Activated T-cell treated with anti-CD3 and anti-CD28 coated beads, Interleukin-2, amount 50 U/mL, for 24 hours (primary cell): Measurements from ENCODE around the gene MED16.

Experiments used
- DNase-seq: peaks from one replicate; pipeline ENCODE4 v3.0.0-alpha.2; 2020
- H3K27ac Mint-ChIP-seq: 2 replicates; pipeline ENCODE4 v1.8.0; 2020; ENCODE audit warnings: mild to moderate bottlenecking, mixed read lengths
- H3K27me3 Mint-ChIP-seq: 2 replicates; pipeline ENCODE4 v1.8.0; 2020; ENCODE audit warnings: mixed read lengths
- H3K36me3 Mint-ChIP-seq: 2 replicates; pipeline ENCODE4 v1.8.0; 2020; ENCODE audit warnings: low read depth, mixed read lengths
- H3K4me1 Mint-ChIP-seq: 2 replicates; pipeline ENCODE4 v1.8.0; 2020; ENCODE audit warnings: low read depth, mixed read lengths
- H3K4me3 Mint-ChIP-seq: 2 replicates; pipeline ENCODE4 v1.8.0; 2020; ENCODE audit warnings: mild to moderate bottlenecking, moderate library complexity, mixed read lengths
- H3K9me3 Mint-ChIP-seq: 2 replicates; pipeline ENCODE4 v1.8.0; 2020; ENCODE audit warnings: mixed read lengths

Gene MED16

DNA sequence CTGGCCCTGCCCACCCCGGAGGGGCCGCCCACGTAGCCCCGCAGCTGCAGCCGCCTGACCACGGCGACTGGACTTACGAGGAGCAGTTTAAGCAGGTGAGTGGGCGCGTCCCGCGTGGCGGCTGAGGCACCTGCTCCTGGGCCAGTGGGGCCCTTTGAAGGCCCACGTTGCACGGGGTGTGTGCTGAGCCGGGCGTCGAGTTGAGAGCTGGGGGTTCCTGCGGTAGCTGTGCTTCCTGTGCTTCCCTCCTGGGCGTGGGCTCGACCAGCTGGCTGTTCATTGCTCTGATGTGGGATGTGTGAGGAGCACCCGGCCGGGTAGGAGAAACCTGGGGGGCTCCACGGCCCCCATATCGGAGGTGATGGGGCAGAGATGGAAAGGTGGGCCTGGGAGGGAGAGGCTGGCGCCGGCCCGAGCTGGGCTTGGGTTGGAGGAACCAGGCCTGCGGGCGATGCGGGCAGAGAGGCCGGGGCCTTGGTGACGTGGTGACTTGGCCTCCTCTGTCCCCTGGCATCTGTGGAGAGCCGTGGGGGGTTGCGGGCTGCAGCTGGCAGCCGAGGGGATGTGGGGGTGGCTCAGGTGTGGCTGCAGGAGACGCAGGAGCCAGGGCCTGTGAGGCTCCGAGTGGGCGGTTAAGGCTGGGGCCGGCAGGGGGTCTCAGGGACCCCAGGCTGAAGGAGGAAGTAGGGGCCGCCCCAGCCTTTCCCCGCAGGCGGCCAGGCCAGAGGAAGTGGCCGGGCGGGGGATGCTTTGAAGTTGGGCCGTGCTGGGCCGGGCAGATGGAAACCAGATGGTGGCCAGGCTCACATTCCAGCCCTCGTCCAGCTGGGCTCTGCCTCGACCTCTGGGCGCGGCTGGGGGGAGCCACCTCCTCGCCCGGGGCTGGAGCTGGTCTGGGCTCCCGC, 39.9 kb upstream of the MED16 start:
- Mint-ChIP-seq H3K4me3 (peak overlapping the region; percentile 39), H3K9me3 (no peaks in the 10 kb centered on the region), H3K4me1 (peaks cover 18% of the 10 kb centered on the region), H3K36me3 (peaks cover 5% of the 10 kb centered on the region), H3K27ac (no peak overlapping the region), H3K27me3 (no peaks in the 10 kb centered on the region)
- DNase-seq: peak; percentile 54

DNA sequence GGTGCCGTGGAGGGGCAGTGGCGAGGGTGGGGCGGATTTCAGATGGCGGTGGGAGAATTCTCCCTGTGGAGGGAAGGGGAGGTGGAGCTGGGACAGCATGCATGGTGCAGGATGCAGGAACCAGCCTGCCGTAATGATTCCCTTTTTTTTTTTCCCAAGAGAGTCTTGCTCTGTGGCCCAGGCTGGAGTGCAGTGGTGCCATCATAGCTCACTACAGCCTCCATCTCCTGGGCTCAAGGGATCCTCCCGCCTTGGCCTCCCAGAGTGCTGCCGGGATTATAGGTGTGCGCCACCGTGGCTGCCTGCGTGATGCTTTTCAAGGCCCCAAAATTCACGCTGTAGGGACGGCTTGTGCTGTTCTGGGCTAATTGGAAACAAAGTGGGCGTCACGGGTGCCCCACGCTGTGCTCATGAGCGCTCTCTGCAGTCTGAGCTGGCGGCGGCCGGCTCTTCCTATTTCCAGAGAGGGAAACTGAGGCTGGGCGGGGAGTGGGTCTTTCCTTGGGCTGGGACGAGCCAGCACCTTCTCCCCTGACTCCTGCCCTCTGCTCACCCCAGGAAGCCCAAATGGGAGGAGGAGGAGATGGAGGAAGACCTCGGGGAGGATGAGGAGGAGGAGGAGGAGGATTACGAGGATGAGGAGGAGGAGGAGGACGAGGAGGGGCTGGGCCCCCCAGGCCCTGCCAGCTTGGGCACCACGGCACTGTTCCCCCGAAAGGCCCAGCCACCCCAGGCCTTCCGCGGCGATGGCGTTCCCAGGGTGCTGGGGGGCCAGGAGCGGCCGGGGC, 39.1 kb upstream of the MED16 start:
- Mint-ChIP-seq H3K36me3 (peaks cover 5% of the 10 kb centered on the region), H3K4me3 (no peak overlapping the region), H3K27me3 (no peaks in the 10 kb centered on the region), H3K27ac (no peak overlapping the region), H3K9me3 (no peaks in the 10 kb centered on the region), H3K4me1 (peaks cover 13% of the 10 kb centered on the region)
- no peak for DNase-seq

DNA sequence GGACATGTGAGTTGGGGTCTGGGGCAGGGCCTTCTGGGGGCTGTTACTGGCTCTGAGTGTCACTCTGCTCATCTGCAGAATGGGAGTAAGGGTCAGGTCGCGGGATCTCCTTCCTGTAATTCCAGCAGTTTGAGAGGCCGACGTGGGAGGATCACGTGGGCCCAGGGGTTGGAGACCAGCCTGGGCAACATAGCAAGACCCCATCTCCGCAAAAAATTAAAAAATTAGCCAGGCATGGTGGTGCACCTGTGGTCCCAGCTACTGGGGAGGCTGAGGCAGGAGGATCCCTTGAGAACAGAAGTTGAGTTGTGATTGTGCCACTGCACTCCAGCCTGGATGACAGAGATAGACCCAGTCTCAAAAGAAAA, 36.9 kb upstream of the MED16 start:
- Mint-ChIP-seq H3K36me3 (peaks cover 5% of the 10 kb centered on the region), H3K4me3 (no peak overlapping the region), H3K4me1 (peaks cover 13% of the 10 kb centered on the region), H3K27ac (no peak overlapping the region), H3K9me3 (no peaks in the 10 kb centered on the region), H3K27me3 (no peaks in the 10 kb centered on the region)
- DNase-seq: no peak

DNA sequence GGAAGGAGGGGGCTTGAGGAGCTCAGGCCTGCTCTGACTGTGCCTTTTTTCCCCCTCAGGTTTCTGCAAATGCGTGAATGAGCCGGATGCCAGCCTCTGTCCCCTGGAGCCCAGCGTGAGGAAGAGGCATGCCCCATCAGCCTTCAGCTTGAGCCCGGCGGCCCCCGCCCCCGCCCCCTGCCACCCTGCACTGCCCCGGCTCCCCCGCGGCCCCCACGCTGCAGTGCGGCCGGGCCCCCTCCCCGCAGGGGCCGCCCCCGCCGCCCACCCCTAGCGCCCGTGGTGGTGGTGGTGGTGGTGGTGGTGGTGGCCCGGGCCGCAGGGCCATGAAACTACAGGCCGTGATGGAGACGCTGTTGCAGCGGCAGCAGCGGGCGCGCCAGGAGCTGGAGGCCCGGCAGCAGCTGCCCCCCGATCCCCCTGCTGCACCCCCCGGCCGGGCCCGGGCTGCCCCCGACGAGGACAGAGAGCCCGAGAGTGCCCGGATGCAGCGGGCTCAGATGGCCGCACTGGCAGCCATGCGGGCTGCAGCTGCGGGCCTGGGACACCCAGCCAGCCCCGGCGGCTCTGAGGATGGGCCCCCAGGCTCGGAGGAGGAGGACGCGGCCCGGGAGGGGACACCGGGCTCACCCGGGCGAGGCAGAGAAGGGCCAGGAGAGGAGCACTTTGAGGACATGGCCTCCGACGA, 36.4 kb upstream of the MED16 start:
- H3K9me3 Mint-ChIP-seq: no peaks in the 10 kb centered on the region
- no peak overlapping the region for H3K27ac Mint-ChIP-seq
- no peaks in the 10 kb centered on the region for H3K27me3 Mint-ChIP-seq
- peaks cover 5% of the 10 kb centered on the region for H3K36me3 Mint-ChIP-seq
- no peak for DNase-seq
- peaks cover 14% of the 10 kb centered on the region for H3K4me1 Mint-ChIP-seq
- no peak overlapping the region for H3K4me3 Mint-ChIP-seq

DNA sequence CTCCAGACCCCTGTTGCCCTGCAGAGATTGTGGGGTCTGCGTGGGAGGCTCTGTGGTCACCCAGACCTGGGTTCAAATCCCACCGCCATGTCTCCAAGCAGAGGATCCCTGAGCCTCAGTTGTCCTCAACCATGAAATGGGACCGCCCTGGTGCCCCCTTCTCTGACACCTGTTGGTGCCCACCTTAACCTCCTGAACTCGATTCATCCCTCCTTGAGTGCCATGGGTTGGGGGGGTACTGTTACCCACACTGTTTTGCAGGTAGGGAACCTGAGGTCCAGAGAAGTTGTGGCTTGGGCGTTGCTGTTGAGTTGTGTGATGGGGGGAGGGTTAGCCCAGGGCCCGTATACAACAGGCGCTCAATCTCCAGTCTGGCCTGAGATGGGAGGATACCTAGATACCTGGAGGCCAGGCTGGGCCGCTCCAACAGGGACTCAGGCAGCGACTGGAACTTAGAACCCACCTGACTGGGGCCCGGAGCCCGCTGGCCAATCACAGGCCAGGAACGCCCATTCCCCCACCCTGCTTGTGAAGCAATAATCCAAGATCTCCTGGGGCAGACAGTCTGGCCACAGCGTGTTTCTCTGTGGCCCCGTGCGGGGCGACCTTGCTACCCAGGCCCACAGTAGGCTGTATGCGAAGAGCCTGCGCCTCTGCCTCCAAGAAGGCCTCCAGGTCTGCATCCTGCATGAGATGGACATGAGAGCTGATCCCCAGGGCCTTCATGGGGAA, 35.6 kb upstream of the MED16 start:
- H3K4me1 Mint-ChIP-seq: peaks cover 16% of the 10 kb centered on the region

DNA sequence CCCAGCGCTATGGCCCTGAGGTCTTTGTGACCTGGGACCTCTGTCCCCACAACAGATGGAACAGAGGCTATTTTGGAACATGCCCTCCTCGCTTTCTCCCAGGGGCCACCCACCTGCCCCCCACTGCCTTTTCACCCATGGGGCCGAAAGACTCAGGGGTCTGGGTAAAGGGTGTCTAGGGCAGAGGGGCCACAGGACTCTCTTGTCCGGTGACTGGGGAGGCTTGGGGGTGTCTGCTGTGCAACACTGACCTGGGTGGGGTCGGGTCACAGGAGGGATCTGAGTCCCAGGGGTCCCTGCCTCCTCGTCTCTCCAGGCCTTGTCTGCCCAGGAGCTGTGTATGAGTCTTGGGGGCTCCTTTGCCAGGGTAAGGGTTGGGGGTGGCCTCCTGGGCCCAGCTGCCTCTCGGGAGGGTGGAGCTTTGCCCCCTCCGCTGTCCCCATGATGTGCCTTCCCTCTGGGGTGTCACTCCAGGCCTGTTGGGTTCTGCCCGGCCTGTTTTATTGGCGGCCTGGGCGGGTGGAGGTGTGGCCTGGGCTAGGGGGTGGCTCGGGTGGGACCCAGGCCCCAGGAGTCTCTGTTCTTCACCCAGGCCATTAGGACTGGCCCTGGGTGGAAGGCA, 34.9 kb upstream of the MED16 start:
- H3K27ac Mint-ChIP-seq: no peak overlapping the region
- no peak for DNase-seq
- H3K4me1 Mint-ChIP-seq: peaks cover 14% of the 10 kb centered on the region
- H3K9me3 Mint-ChIP-seq: no peaks in the 10 kb centered on the region
- peaks cover 5% of the 10 kb centered on the region for H3K36me3 Mint-ChIP-seq
- H3K4me3 Mint-ChIP-seq: peak overlapping the region; percentile 12
- no peaks in the 10 kb centered on the region for H3K27me3 Mint-ChIP-seq

More for the DNA sequence above, 35.6 kb upstream of the MED16 start:
- DNase-seq: no peak
- Mint-ChIP-seq H3K36me3 (peaks cover 5% of the 10 kb centered on the region), H3K9me3 (no peaks in the 10 kb centered on the region), H3K27me3 (no peaks in the 10 kb centered on the region), H3K4me3 (no peak overlapping the region), H3K27ac (no peak overlapping the region)

DNA sequence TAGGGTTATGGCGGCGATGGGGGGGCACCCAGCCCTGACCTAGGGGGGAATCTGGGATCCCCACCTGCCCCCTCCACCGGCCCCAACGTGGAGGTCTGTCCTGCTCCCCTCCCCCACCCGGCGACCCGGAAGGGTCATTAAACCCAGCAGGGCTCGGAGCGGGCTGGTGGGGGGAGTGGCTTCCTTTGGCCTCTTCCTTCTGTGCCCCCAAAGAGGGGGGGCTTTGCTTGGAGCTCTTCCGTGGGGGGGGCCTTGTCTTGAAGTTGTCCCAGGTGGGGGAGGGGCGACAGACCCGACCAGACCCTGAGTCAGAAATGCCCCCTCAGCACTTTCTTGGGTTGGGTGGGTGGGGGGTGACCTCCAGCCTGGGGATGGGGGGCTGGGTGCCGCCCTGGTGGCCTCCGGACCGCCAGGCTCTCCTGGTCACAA, 34.4 kb upstream of the MED16 start:
- Mint-ChIP-seq H3K4me1 (peaks cover 10% of the 10 kb centered on the region), H3K27me3 (no peaks in the 10 kb centered on the region), H3K9me3 (no peaks in the 10 kb centered on the region), H3K36me3 (peaks cover 5% of the 10 kb centered on the region), H3K27ac (no peak overlapping the region), H3K4me3 (peak overlapping the region; percentile 20)
- no peak for DNase-seq

DNA sequence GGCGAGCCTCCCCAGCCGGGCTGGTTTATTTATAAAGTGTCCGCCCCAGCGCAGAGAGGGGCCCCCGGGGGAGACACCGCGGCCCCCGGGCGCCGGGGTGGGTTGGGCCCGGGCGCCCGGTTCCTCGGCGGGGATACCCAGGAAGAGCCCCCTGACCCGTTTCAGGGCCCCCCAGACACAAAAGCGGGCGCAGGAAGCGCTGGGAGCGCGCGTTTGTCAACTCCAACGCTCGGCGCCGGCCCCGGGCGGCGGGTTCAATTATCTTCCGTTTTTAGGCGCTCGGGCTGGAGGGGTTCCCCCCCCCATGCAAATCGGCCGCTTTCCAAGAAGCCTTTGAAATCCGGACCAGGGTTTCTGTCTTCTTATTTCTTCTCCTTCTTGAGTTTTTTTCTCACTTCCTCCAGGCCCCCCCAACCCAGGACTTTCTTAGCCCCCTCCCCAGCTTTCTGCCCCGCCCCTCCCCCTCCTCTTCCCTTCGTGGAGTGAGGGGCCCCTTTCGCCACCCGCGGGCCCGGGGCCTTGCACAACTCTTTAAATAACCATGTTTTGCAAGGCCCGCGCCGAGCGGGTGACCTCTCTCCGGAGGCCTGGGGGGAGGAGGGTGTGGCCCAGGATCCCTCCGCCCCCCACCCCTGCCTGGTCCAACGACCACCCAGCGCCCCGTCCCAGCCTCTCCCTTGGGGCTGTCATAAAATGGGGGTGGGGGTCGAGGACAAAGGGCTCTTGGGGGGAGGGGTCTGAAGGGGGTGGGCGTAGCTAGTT, 33.8 kb upstream of the MED16 start:
- DNase-seq: peak; percentile 59
- H3K27me3 Mint-ChIP-seq: no peaks in the 10 kb centered on the region
- H3K27ac Mint-ChIP-seq: peak overlapping the region; percentile 40

DNA sequence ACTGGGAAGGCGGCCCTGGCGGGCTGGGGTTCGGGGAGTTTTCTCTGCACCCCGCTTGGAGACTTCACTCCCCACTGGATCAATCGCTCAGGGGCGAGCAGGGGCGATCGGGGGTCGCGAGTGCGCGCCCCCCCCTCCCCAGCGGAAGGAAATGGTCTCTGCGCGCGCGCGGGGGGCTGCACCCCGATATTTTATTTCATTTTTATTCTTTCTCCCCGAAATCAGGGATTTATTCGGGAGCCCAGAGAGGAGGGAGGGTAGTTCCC, 33.3 kb upstream of the MED16 start:
- Mint-ChIP-seq H3K27ac (no peak overlapping the region), H3K4me3 (peak overlapping the region; percentile 76), H3K36me3 (peaks cover 5% of the 10 kb centered on the region), H3K27me3 (no peaks in the 10 kb centered on the region), H3K9me3 (no peaks in the 10 kb centered on the region), H3K4me1 (peaks cover 13% of the 10 kb centered on the region)
- no peak for DNase-seq

More for the DNA sequence above, 33.8 kb upstream of the MED16 start:
- Mint-ChIP-seq H3K36me3 (peaks cover 5% of the 10 kb centered on the region), H3K4me1 (peaks cover 9% of the 10 kb centered on the region), H3K4me3 (peak overlapping the region; percentile 76), H3K9me3 (no peaks in the 10 kb centered on the region)

DNA sequence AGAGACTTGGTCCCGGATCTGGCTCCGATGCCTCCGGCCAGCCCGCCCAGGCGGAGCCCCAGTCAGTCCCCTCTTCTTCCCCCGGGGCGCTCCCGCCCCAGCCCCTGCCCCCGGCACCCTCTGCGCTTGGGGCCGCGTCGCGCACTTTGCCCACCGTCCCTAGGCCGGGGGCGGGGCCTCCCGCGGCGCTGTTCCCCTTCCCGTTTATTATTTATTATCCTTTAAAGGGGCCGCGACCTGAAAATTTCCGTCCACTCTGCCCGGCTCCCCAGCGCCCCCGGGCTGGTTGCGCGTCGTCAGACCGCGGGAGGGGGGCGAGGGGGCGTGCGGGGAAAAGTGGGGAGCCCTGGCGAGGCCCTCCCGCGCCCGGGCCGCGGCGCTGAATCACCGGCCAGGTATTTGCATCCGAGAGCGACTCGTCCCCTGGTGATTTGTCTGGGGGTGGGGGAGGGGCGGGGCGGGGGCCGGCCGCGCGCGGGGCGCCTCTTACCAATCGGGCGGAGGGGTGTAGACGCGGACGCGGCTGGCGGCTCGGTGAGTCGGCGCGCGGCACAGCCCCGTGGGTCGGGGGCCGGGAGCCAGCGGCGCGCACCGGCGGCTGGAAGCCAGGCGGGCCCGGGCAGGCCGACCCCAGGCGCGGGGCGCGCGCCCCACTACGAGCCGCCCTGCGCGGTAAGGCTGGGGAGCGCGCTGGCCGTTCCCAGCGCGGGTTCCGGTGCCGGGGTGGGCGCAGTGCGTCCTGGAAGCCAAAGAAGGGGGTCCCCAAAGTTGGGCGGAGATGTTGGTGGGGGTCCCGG, 32.7 kb upstream of the MED16 start, which contains the start of gene ARID3A:
Gene ARID3A (plus strand): TSS at position 510 of the 797 bp plus-strand sequence. CDS start 3,494 bp downstream, outside the sequence.
- Mint-ChIP-seq H3K27ac (peak within 1 kb of the TSS; percentile 85), H3K4me1 (peaks cover 18% of the 10 kb centered on the region), H3K27me3 (no peaks in the 10 kb centered on the region), H3K9me3 (no peaks in the 10 kb centered on the region), H3K36me3 (peaks cover 2% of the 10 kb centered on the region), H3K4me3 (peak within 1 kb of the TSS; percentile 77)
- peak; percentile 90 for DNase-seq

DNA sequence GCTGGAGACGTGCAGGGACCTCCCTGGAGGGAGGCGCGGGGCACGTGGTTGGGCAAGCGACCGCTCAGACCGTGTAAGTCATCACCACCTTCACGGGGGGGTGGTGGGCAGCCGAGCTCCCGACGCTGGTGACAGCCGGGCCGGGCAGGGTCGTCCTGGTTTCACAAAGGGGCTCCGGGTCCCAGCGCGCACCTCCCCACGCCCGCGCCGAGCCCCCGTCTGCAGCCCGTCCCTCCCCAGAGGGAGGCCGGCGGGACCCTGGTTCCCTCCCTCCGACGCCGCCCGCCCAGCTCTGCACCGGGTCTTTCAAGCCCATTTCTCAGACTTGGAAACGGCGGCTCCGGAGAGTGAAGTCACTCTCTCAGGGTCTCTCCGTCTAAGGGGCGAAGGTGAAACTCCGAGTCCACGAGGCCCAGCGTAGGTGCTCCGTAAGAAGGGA, 32.1 kb upstream of the MED16 start:
- H3K4me1 Mint-ChIP-seq: peaks cover 20% of the 10 kb centered on the region
- DNase-seq: no peak
- H3K27me3 Mint-ChIP-seq: no peaks in the 10 kb centered on the region
- peaks cover 2% of the 10 kb centered on the region for H3K36me3 Mint-ChIP-seq
- H3K4me3 Mint-ChIP-seq: peak overlapping the region; percentile 77
- no peaks in the 10 kb centered on the region for H3K9me3 Mint-ChIP-seq
- peak overlapping the region; percentile 85 for H3K27ac Mint-ChIP-seq

DNA sequence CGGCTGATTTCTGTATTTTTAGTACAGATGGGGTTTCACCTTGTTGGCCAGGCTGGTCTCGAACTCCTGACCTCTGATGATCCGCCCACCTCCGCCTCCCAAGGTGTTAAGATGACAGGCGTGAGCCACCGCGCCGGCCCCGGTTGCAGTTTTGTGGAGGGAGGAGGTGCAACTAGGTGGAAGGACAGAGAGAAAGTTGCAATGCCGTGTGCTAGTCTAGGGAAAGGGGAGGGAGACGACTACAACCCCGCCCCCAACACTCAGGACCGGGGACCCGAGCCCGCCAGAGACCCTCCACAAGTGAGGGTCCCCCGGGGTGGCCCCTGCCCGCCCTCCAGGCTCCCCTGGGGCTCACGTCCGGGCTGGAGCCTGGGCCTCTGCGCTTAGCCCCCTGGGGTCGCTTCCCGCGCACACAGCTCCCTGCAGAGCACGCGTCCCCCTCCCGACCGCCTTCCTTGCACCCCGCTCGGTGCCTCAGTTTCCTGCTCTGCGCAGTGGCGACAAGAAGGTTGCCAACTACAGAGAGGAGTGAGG, 31.6 kb upstream of the MED16 start:
- Mint-ChIP-seq H3K36me3 (no peaks in the 10 kb centered on the region), H3K9me3 (no peaks in the 10 kb centered on the region), H3K27me3 (no peaks in the 10 kb centered on the region), H3K4me1 (peaks cover 20% of the 10 kb centered on the region), H3K27ac (no peak overlapping the region), H3K4me3 (peak overlapping the region; percentile 77)
- DNase-seq: peak; percentile 59
